Measurements from ENCODE around the gene DNAJC4. TPM values are rescaled to one million over a fixed set of nuclear protein-coding genes. Genes with fewer than 3 reads are reported as not detected.
A peak's percentile ranks its signal among the peaks of the same experiment; 100 is the strongest.

Gene DNAJC4
- total RNA-seq, 4 donors from 2014 or later: 13.8 to 30.0 (median 18.9) TPM

- Histone ChIP-seq H3K4me1 (no peaks in the 10 kb centered on the region), H3K9me3 (no peaks in the 10 kb centered on the region), H3K27me3 (no peaks in the 10 kb centered on the region), H3K4me3 (no peak overlapping the region), H3K36me3 (peaks cover 3 to 86% of the 10 kb centered on the region in 2 donors), H3K27ac (no peak overlapping the region)
- ATAC-seq (no peak), DNase-seq (no peak)
- in situ Hi-C loops (cut with MboI; ENCODE audit: low sequenced_read_pairs in 4 of 4): no loop called here
- intact Hi-C loops (cut with DNase I; ENCODE audit: low total_unique reads): no loop called here
- TF ChIP-seq POLR2A (IDR thresholded peaks at IDR 0.05) (no peak), CTCF (IDR thresholded peaks at IDR 0.05 in 4 of 5, conservative IDR thresholded peaks at IDR 0.05 in 1 of 5) (no peak)
Measured at GRCh38 chr11:64196626-64197025, 33.7 kb upstream of the DNAJC4 start.

- no peak for DNase-seq
- in situ Hi-C loops (cut with MboI; ENCODE audit: low sequenced_read_pairs in 4 of 4) (no loop called here), intact Hi-C loops (cut with DNase I; ENCODE audit: low total_unique reads) (no loop called here)
- H3K27ac ChIP-seq: no peak overlapping the region
- H3K4me3 ChIP-seq: no peak overlapping the region
- H3K9me3 ChIP-seq: no peaks in the 10 kb centered on the region
- H3K36me3 ChIP-seq: peaks cover 4 to 96% of the 10 kb centered on the region in 2 donors
- peaks cover 3 to 6% of the 10 kb centered on the region in 2 donors for H3K4me1 ChIP-seq
- ATAC-seq: no peak
- no peaks in the 10 kb centered on the region for H3K27me3 ChIP-seq
- TF ChIP-seq POLR2A (IDR thresholded peaks at IDR 0.05) (no peak), CTCF (IDR thresholded peaks at IDR 0.05 in 4 of 5, conservative IDR thresholded peaks at IDR 0.05 in 1 of 5) (no peak)
Measured at GRCh38 chr11:64198511-64198910, 31.8 kb upstream of the DNAJC4 start.

GRCh38 chr11:64201543-64201942, 28.8 kb upstream of the DNAJC4 start:
- peaks cover 3 to 88% of the 10 kb centered on the region in 2 donors for H3K36me3 ChIP-seq
- no peak overlapping the region for H3K4me3 ChIP-seq
- DNase-seq (no peak), ATAC-seq (no peak)
- H3K27me3 ChIP-seq: no peaks in the 10 kb centered on the region
- peaks cover 17% of the 10 kb centered on the region in 2 donors for H3K4me1 ChIP-seq
- no peak overlapping the region for H3K27ac ChIP-seq
- no peaks in the 10 kb centered on the region for H3K9me3 ChIP-seq
- in situ Hi-C loops (cut with MboI; ENCODE audit: low sequenced_read_pairs in 4 of 4): loop anchor here in 2 of 4 donors (5.0 kb wide), 1 partner anchor 96 kb away; no protein-coding TSS in a partner anchor
- TF ChIP-seq CTCF (IDR thresholded peaks at IDR 0.05 in 4 of 5, conservative IDR thresholded peaks at IDR 0.05 in 1 of 5): no peak
- intact Hi-C loops (cut with DNase I; ENCODE audit: low total_unique reads): no loop called here

- intact Hi-C loops (cut with DNase I; ENCODE audit: low total_unique reads): no loop called here
Measured at GRCh38 chr11:64202992-64203391, 27.4 kb upstream of the DNAJC4 start.

More at GRCh38 chr11:64202992-64203391, 27.4 kb upstream of the DNAJC4 start:
- no peak for DNase-seq
- Histone ChIP-seq H3K9me3 (no peaks in the 10 kb centered on the region), H3K27me3 (no peaks in the 10 kb centered on the region), H3K36me3 (peaks cover 3 to 76% of the 10 kb centered on the region in 2 donors), H3K4me1 (peaks cover 17 to 22% of the 10 kb centered on the region in 2 donors), H3K27ac (peak overlapping the region in 2 of 4 donors; percentile 9 to 41), H3K4me3 (no peak overlapping the region)
- in situ Hi-C loops (cut with MboI; ENCODE audit: low sequenced_read_pairs in 4 of 4): loop anchor here in 2 of 4 donors (5.0 kb wide), 1 partner anchor 94 kb away; no protein-coding TSS in a partner anchor
- ATAC-seq: no peak
- TF ChIP-seq CTCF (IDR thresholded peaks at IDR 0.05 in 4 of 5, conservative IDR thresholded peaks at IDR 0.05 in 1 of 5) (no peak), POLR2A (IDR thresholded peaks at IDR 0.05) (no peak)
